ENCODE data around the gene ACP2.

Gene ACP2, protein sequence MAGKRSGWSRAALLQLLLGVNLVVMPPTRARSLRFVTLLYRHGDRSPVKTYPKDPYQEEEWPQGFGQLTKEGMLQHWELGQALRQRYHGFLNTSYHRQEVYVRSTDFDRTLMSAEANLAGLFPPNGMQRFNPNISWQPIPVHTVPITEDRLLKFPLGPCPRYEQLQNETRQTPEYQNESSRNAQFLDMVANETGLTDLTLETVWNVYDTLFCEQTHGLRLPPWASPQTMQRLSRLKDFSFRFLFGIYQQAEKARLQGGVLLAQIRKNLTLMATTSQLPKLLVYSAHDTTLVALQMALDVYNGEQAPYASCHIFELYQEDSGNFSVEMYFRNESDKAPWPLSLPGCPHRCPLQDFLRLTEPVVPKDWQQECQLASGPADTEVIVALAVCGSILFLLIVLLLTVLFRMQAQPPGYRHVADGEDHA

GRCh38 chr11:47248664-47249377 lies at the start of gene ACP2:
Gene ACP2 (minus strand): TSS chr11:47248814. CDS start chr11:47248789, 25 bp downstream.
- peak within 1 kb of the TSS; percentile 81 for H3K9ac ChIP-seq (ENCODE audit: low read length)
- H3K36me3 ChIP-seq (ENCODE audit: control insufficient read depth, low read depth, low read length): peaks cover 13% of the 10 kb centered on the region
- H3K4me1 ChIP-seq (ENCODE audit: control insufficient read depth, low read depth, low read length): peaks cover 4% of the 10 kb centered on the region
- peak within 1 kb of the TSS; percentile 91 for H3K4me3 ChIP-seq (ENCODE audit: low read length)
- H3K9me3 ChIP-seq (ENCODE audit: control insufficient read depth, low read depth, low read length): no peaks in the 10 kb centered on the region
- peak within 1 kb of the TSS; percentile 98 for H3K27ac ChIP-seq (ENCODE audit: low read length)
- no peaks in the 10 kb centered on the region for H3K27me3 ChIP-seq (ENCODE audit: control insufficient read depth, insufficient read depth, low read length)

GRCh38 chr11:47296045-47296444 lies 47.4 kb upstream of the ACP2 start:
- no peaks in the 10 kb centered on the region for H3K9me3 ChIP-seq (ENCODE audit: control insufficient read depth, low read depth, low read length)
- no peak overlapping the region for H3K27ac ChIP-seq (ENCODE audit: low read length)
- no peak overlapping the region for H3K9ac ChIP-seq (ENCODE audit: low read length)
- H3K4me3 ChIP-seq (ENCODE audit: low read length): no peak overlapping the region
- H3K36me3 ChIP-seq (ENCODE audit: control insufficient read depth, low read depth, low read length): peaks cover 57% of the 10 kb centered on the region
- H3K4me1 ChIP-seq (ENCODE audit: control insufficient read depth, low read depth, low read length): no peaks in the 10 kb centered on the region
- no peaks in the 10 kb centered on the region for H3K27me3 ChIP-seq (ENCODE audit: control insufficient read depth, insufficient read depth, low read length)

DNA sequence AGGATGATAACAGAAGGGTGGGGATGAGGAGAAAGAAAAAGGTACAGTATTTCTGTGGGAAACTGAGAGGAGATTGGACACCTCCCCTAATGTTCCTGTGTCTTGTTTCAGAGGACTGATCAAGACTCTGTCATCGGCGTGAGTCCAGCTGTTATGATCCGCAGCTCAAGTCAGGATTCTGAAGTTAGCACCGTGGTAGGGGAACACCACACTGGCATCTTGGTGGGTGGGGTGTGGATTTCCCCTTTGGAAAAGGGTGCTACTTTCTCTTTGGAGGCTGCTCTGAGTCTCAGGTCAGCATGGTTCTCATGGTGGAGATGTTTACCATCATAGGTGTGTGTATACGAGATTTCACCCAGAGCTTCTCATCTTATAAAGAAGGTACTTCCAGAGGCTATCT lies 46.8 kb upstream of the ACP2 start:
- Histone ChIP-seq H3K4me1 (ENCODE audit: control insufficient read depth, low read depth, low read length) (no peaks in the 10 kb centered on the region), H3K27ac (ENCODE audit: low read length) (no peak overlapping the region), H3K9ac (ENCODE audit: low read length) (no peak overlapping the region), H3K36me3 (ENCODE audit: control insufficient read depth, low read depth, low read length) (peaks cover 61% of the 10 kb centered on the region), H3K9me3 (ENCODE audit: control insufficient read depth, low read depth, low read length) (no peaks in the 10 kb centered on the region), H3K27me3 (ENCODE audit: control insufficient read depth, insufficient read depth, low read length) (no peaks in the 10 kb centered on the region), H3K4me3 (ENCODE audit: low read length) (no peak overlapping the region)

DNA sequence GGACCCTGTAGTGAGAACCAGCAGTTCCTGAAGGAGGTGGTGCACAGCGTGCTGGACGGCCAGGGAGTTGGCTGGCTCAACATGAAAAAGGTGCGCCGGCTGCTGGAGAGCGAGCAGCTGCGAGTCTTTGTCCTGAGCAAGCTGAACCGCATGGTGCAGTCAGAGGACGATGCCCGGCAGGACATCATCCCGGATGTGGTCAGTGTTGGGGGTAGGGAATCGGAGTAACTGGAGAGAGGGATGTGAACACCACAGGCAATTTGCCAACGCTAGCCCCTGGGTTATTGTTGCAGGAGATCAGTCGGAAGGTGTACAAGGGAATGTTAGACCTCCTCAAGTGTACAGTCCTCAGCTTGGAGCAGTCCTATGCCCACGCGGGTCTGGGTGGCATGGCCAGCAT lies 41.2 kb upstream of the ACP2 start:
- Histone ChIP-seq H3K27ac (ENCODE audit: low read length) (no peak overlapping the region), H3K4me1 (ENCODE audit: control insufficient read depth, low read depth, low read length) (no peaks in the 10 kb centered on the region), H3K9me3 (ENCODE audit: control insufficient read depth, low read depth, low read length) (no peaks in the 10 kb centered on the region), H3K4me3 (ENCODE audit: low read length) (no peak overlapping the region), H3K36me3 (ENCODE audit: control insufficient read depth, low read depth, low read length) (peaks cover 68% of the 10 kb centered on the region), H3K27me3 (ENCODE audit: control insufficient read depth, insufficient read depth, low read length) (no peaks in the 10 kb centered on the region), H3K9ac (ENCODE audit: low read length) (no peak overlapping the region)

DNA sequence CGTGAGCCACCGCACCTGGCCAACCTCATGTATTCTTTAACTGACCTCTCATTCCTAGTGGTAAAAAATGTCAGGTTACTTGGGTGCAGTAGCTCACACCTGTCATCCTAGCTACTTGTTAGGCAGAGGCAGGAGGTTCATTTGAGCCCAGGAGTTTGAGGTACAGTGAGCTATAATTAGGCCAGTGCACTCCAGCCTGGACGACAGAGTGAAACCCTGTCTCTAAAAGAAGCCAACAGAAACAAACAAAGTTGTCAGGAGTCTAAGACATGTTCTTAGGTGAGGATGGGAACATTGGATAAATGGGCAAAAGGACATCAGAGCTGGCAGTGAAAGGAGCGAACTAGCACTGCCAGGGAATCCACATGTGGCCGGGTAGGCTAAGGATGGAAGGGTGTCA lies 39.5 kb upstream of the ACP2 start:
- Histone ChIP-seq H3K36me3 (ENCODE audit: control insufficient read depth, low read depth, low read length) (peaks cover 80% of the 10 kb centered on the region), H3K9me3 (ENCODE audit: control insufficient read depth, low read depth, low read length) (no peaks in the 10 kb centered on the region), H3K27ac (ENCODE audit: low read length) (no peak overlapping the region), H3K27me3 (ENCODE audit: control insufficient read depth, insufficient read depth, low read length) (no peaks in the 10 kb centered on the region), H3K4me3 (ENCODE audit: low read length) (no peak overlapping the region), H3K9ac (ENCODE audit: low read length) (no peak overlapping the region), H3K4me1 (ENCODE audit: control insufficient read depth, low read depth, low read length) (no peaks in the 10 kb centered on the region)

GRCh38 chr11:47285969-47286770 lies 37.6 kb upstream of the ACP2 start:
- no peak overlapping the region for H3K4me3 ChIP-seq (ENCODE audit: low read length)
- H3K27ac ChIP-seq (ENCODE audit: low read length): no peak overlapping the region
- no peaks in the 10 kb centered on the region for H3K9me3 ChIP-seq (ENCODE audit: control insufficient read depth, low read depth, low read length)
- no peaks in the 10 kb centered on the region for H3K4me1 ChIP-seq (ENCODE audit: control insufficient read depth, low read depth, low read length)
- peaks cover 80% of the 10 kb centered on the region for H3K36me3 ChIP-seq (ENCODE audit: control insufficient read depth, low read depth, low read length)
- no peaks in the 10 kb centered on the region for H3K27me3 ChIP-seq (ENCODE audit: control insufficient read depth, insufficient read depth, low read length)
- no peak overlapping the region for H3K9ac ChIP-seq (ENCODE audit: low read length)

- no peaks in the 10 kb centered on the region for H3K9me3 ChIP-seq (ENCODE audit: control insufficient read depth, low read depth, low read length)
- H3K9ac ChIP-seq (ENCODE audit: low read length): no peak overlapping the region
- no peak overlapping the region for H3K4me3 ChIP-seq (ENCODE audit: low read length)
- H3K36me3 ChIP-seq (ENCODE audit: control insufficient read depth, low read depth, low read length): peaks cover 72% of the 10 kb centered on the region
- H3K27ac ChIP-seq (ENCODE audit: low read length): no peak overlapping the region
- peaks cover 3% of the 10 kb centered on the region for H3K4me1 ChIP-seq (ENCODE audit: control insufficient read depth, low read depth, low read length)
- H3K27me3 ChIP-seq (ENCODE audit: control insufficient read depth, insufficient read depth, low read length): no peaks in the 10 kb centered on the region
Observed at GRCh38 chr11:47284151-47284550, 35.5 kb upstream of the ACP2 start.

- H3K9me3 ChIP-seq (ENCODE audit: control insufficient read depth, low read depth, low read length): no peaks in the 10 kb centered on the region
- H3K36me3 ChIP-seq (ENCODE audit: control insufficient read depth, low read depth, low read length): peaks cover 79% of the 10 kb centered on the region
- no peak overlapping the region for H3K9ac ChIP-seq (ENCODE audit: low read length)
- H3K4me1 ChIP-seq (ENCODE audit: control insufficient read depth, low read depth, low read length): peaks cover 3% of the 10 kb centered on the region
- H3K27ac ChIP-seq (ENCODE audit: low read length): no peak overlapping the region
- H3K4me3 ChIP-seq (ENCODE audit: low read length): no peak overlapping the region
- H3K27me3 ChIP-seq (ENCODE audit: control insufficient read depth, insufficient read depth, low read length): no peaks in the 10 kb centered on the region
Observed at GRCh38 chr11:47282462-47282861, 33.8 kb upstream of the ACP2 start.

DNA sequence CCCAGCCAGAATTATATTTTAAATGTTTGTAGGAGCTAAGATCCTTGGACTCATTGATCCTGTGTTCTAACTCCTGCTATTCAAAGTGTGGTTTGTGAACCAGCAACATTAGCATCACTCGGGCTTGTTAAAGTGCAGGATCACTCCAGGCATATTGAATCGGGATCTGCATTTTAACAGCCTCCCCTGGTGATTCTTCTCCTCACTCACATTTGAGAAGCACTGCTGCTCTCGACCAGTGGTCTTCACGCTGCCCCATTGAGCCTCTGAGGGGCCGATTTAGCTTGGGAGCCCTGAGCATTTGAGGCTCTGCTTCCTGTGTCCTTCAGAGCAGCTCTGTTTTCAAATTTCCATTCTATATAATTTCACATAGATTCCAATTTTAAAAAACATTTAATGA lies 32.2 kb upstream of the ACP2 start:
- H3K4me3 ChIP-seq (ENCODE audit: low read length): no peak overlapping the region
- H3K9ac ChIP-seq (ENCODE audit: low read length): no peak overlapping the region
- peaks cover 82% of the 10 kb centered on the region for H3K36me3 ChIP-seq (ENCODE audit: control insufficient read depth, low read depth, low read length)
- peaks cover 3% of the 10 kb centered on the region for H3K4me1 ChIP-seq (ENCODE audit: control insufficient read depth, low read depth, low read length)
- H3K27ac ChIP-seq (ENCODE audit: low read length): no peak overlapping the region
- no peaks in the 10 kb centered on the region for H3K9me3 ChIP-seq (ENCODE audit: control insufficient read depth, low read depth, low read length)
- no peaks in the 10 kb centered on the region for H3K27me3 ChIP-seq (ENCODE audit: control insufficient read depth, insufficient read depth, low read length)

- no peaks in the 10 kb centered on the region for H3K9me3 ChIP-seq (ENCODE audit: control insufficient read depth, low read depth, low read length)
- peaks cover 80% of the 10 kb centered on the region for H3K36me3 ChIP-seq (ENCODE audit: control insufficient read depth, low read depth, low read length)
- no peak overlapping the region for H3K4me3 ChIP-seq (ENCODE audit: low read length)
- H3K4me1 ChIP-seq (ENCODE audit: control insufficient read depth, low read depth, low read length): peaks cover 3% of the 10 kb centered on the region
- no peaks in the 10 kb centered on the region for H3K27me3 ChIP-seq (ENCODE audit: control insufficient read depth, insufficient read depth, low read length)
- no peak overlapping the region for H3K27ac ChIP-seq (ENCODE audit: low read length)
- no peak overlapping the region for H3K9ac ChIP-seq (ENCODE audit: low read length)
Observed at GRCh38 chr11:47280099-47280498, 31.5 kb upstream of the ACP2 start.

DNA sequence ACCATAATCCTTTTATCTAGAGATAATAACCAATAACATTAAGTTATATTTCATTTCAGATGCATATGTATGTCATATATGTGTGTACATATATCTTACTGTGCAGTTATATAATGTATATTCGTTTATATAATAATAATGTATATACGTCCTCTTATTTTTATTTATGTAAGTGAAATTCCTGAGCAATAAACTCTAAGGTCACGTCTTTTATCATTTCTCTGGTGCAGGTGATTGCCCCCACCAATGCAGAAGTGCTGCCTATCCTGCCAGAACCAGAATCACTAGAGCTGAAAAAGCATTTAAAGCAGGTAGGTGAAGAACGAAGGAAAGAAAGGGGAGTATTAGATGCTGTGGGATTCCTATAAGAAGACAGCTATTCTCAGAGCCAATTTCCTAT lies 30.2 kb upstream of the ACP2 start:
- no peak overlapping the region for H3K4me3 ChIP-seq (ENCODE audit: low read length)
- H3K27ac ChIP-seq (ENCODE audit: low read length): no peak overlapping the region
- no peaks in the 10 kb centered on the region for H3K9me3 ChIP-seq (ENCODE audit: control insufficient read depth, low read depth, low read length)
- H3K9ac ChIP-seq (ENCODE audit: low read length): no peak overlapping the region
- H3K4me1 ChIP-seq (ENCODE audit: control insufficient read depth, low read depth, low read length): peaks cover 3% of the 10 kb centered on the region
- no peaks in the 10 kb centered on the region for H3K27me3 ChIP-seq (ENCODE audit: control insufficient read depth, insufficient read depth, low read length)
- H3K36me3 ChIP-seq (ENCODE audit: control insufficient read depth, low read depth, low read length): peaks cover 78% of the 10 kb centered on the region

All from iPS-18a (cell line).